OCI-LY3 (cell line): Measurements from ENCODE around the gene TENM4.

Source experiments
- H2AFZ ChIP-seq: fragments of 200-600, 300-600 bp; shearing (Covaris generic); 2 replicates; pipeline ENCODE4 v1.6.0; 2014; ENCODE audit warnings: antibody characterized with exemption, low read depth, low read length
- H3K27ac ChIP-seq: fragments of 200-600, 300-600 bp; sonication (generic); 2 replicates; pipeline ENCODE4 v1.5.1; 2014; ENCODE audit warnings: mild to moderate bottlenecking, low read length, moderate library complexity, mixed read lengths
- H3K27me3 ChIP-seq: fragments of 200-600, 300-600 bp; sonication (generic); 2 replicates; pipeline ENCODE4 v1.6.1; 2014; ENCODE audit warnings: low read depth, low read length, mixed read lengths
- H3K36me3 ChIP-seq: fragments of 200-600, 300-600 bp; sonication (generic); replicated peaks from 2 replicates; pipeline ENCODE3; 2014; ENCODE audit warnings: low read depth, low read length, mixed read lengths
- H3K4me1 ChIP-seq: fragments of 300-600, 200-600 bp; sonication (generic); 2 replicates; pipeline ENCODE4 v1.6.1; 2014; ENCODE audit warnings: low read length, mixed read lengths
- H3K4me2 ChIP-seq: fragments of 200-600, 300-600 bp; sonication (generic); 2 replicates; pipeline ENCODE4 v1.6.1; 2014; ENCODE audit warnings: low read length, mixed read lengths
- H3K4me3 ChIP-seq: fragments of 300-600, 200-600 bp; sonication (generic); 2 replicates; pipeline ENCODE4 v1.5.1; 2014; ENCODE audit warnings: antibody characterized with exemption, mild to moderate bottlenecking, low read length, moderate library complexity
- H3K79me2 ChIP-seq: fragments of 300-600, 200-600 bp; shearing (Covaris generic); 2 replicates; pipeline ENCODE4 v1.6.1; 2014; ENCODE audit warnings: mild to moderate bottlenecking, low read length, mixed read lengths
- H3K9ac ChIP-seq: fragments of 300-600, 200-600 bp; shearing (Covaris generic); 2 replicates; pipeline ENCODE4 v1.6.0; 2014; ENCODE audit warnings: mild to moderate bottlenecking, low read length, moderate library complexity
- H3K9me3 ChIP-seq: fragments of 200-600, 300-600 bp; shearing (Covaris generic); 2 replicates; pipeline ENCODE4 v1.6.1; 2014; ENCODE audit warnings: low read length, mixed read lengths; ENCODE audit not compliant: insufficient read depth
- H4K20me1 ChIP-seq: fragments of 200-600, 300-600 bp; sonication (generic); 2 replicates; pipeline ENCODE4 v1.6.1; 2016; ENCODE audit warnings: low read length, mixed read lengths; ENCODE audit not compliant: insufficient read depth
- CTCF ChIP-seq: fragments of 200-600, 300-600 bp; sonication (generic); IDR thresholded peaks from 2 replicates; pipeline ENCODE4 v1.5.1; 2014; ENCODE audit warnings: antibody characterized with exemption, low read length, low read depth
- EZH2phosphoT487 ChIP-seq: fragments of 200-600 bp; shearing (Covaris generic); IDR thresholded peaks from 2 replicates; pipeline ENCODE4 v1.6.1; 2018; ENCODE audit warnings: antibody characterized with exemption, mixed run types, low read depth

TENM4 gene

GRCh38 chr11:79249295-79249993 lies 191.4 kb downstream of the TENM4 start:
- Histone ChIP-seq H3K9ac (no peak overlapping the region), H3K79me2 (no peaks in the 10 kb centered on the region), H3K4me1 (peaks cover 6% of the 10 kb centered on the region), H3K36me3 (no peaks in the 10 kb centered on the region), H3K27ac (no peak overlapping the region), H3K4me3 (no peak overlapping the region), H3K27me3 (no peaks in the 10 kb centered on the region), H2AFZ (no peak overlapping the region), H3K9me3 (no peaks in the 10 kb centered on the region), H4K20me1 (no peaks in the 10 kb centered on the region), H3K4me2 (no peak overlapping the region)
- no peak for TF ChIP-seq EZH2phosphoT487

GRCh38 chr11:79244798-79245197 lies 196.0 kb downstream of the TENM4 start:
- no peak overlapping the region for H3K27ac ChIP-seq

GRCh38 chr11:79244241-79244772 lies 196.5 kb downstream of the TENM4 start:
- H2AFZ ChIP-seq: no peak overlapping the region
- H3K9me3 ChIP-seq: no peaks in the 10 kb centered on the region
- TF ChIP-seq CTCF (no peak), EZH2phosphoT487 (no peak)
- no peaks in the 10 kb centered on the region for H3K27me3 ChIP-seq
- no peak overlapping the region for H3K4me3 ChIP-seq
- no peaks in the 10 kb centered on the region for H3K36me3 ChIP-seq
- H3K79me2 ChIP-seq: no peaks in the 10 kb centered on the region
- peaks cover 2% of the 10 kb centered on the region; the same call in 1 of the 2 replicates for H4K20me1 ChIP-seq
- no peak overlapping the region for H3K9ac ChIP-seq
- peaks cover 6% of the 10 kb centered on the region for H3K4me1 ChIP-seq
- H3K27ac ChIP-seq: no peak overlapping the region
- no peak overlapping the region for H3K4me2 ChIP-seq

More at GRCh38 chr11:79244798-79245197, 196.0 kb downstream of the TENM4 start:
- Histone ChIP-seq H3K4me2 (no peak overlapping the region), H3K4me1 (peaks cover 6% of the 10 kb centered on the region), H3K36me3 (no peaks in the 10 kb centered on the region), H4K20me1 (peaks cover 2% of the 10 kb centered on the region; the same call in 1 of the 2 replicates), H2AFZ (no peak overlapping the region), H3K27me3 (no peaks in the 10 kb centered on the region), H3K4me3 (no peak overlapping the region), H3K9ac (no peak overlapping the region), H3K9me3 (no peaks in the 10 kb centered on the region), H3K79me2 (no peaks in the 10 kb centered on the region)
- TF ChIP-seq EZH2phosphoT487 (no peak), CTCF (no peak)

- no peak overlapping the region for H3K4me3 ChIP-seq
- peaks cover 2% of the 10 kb centered on the region; the same call in 1 of the 2 replicates for H4K20me1 ChIP-seq
- no peaks in the 10 kb centered on the region for H3K79me2 ChIP-seq
- H3K36me3 ChIP-seq: no peaks in the 10 kb centered on the region
- H3K27me3 ChIP-seq: no peaks in the 10 kb centered on the region
- peaks cover 1% of the 10 kb centered on the region for H3K4me1 ChIP-seq
- no peak overlapping the region for H2AFZ ChIP-seq
- TF ChIP-seq EZH2phosphoT487 (no peak), CTCF (no peak)
- no peaks in the 10 kb centered on the region for H3K9me3 ChIP-seq
- H3K9ac ChIP-seq: no peak overlapping the region
- no peak overlapping the region for H3K4me2 ChIP-seq
- H3K27ac ChIP-seq: no peak overlapping the region
These were observed 197.2 kb downstream of the TENM4 start for GRCh38 chr11:79243422-79244210.
